GM18951 (cell line): ENCODE measurements around the gene PPP1R1B.
A peak's percentile ranks its signal among the peaks of the same experiment; 100 is the strongest.

ENCODE experiments used
- POLR2A ChIP-seq: IDR thresholded peaks from 4 replicates; pipeline ENCODE4 v1.6.1; 2011; ENCODE audit warnings: mild to moderate bottlenecking; ENCODE audit not compliant: insufficient read length, insufficient read depth; ENCODE audit errors: extremely low read depth
- in situ Hi-C: fragments of 300-500 bp; cut with MboI; formaldehyde crosslinking; loops from one replicate; pipeline ENCODE4 v1.12.0; 2022; ENCODE audit warnings: low sequenced_read_pairs, mixed read lengths, inconsistent platforms; ENCODE audit not compliant: unreplicated experiment

Gene PPP1R1B

DNA sequence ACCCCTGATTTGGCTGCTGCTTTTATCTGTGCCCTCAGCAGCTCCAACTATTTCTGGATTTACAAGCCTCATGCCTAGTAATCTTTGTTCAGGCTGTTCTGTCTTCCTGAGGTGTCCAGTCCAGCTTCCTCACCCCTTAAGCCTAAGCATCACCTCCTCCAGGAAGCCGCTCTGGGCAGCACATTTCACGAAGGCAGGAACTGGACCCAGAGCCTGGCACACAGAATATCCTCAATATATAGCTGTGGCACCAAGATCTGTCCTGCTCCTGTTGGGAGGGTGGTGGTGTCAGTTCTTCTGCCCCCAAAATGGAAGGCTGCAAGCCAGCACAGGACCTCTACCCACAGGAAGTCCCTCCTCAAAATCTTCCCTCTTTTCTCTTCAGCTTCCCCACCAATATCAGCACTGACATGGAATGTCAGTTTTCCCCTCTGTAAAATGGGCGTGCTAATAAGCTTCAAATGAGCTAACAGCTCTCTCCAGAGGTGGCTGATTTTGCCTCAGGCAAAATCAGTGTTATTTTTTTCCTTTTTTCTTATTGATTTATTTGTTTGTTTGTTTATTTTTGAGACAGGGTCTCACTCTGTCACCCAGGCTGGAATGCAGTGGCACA, 12.1 kb upstream of the PPP1R1B start:
- in situ Hi-C loops, result no loop called here
- TF ChIP-seq POLR2A, result no peak

DNA sequence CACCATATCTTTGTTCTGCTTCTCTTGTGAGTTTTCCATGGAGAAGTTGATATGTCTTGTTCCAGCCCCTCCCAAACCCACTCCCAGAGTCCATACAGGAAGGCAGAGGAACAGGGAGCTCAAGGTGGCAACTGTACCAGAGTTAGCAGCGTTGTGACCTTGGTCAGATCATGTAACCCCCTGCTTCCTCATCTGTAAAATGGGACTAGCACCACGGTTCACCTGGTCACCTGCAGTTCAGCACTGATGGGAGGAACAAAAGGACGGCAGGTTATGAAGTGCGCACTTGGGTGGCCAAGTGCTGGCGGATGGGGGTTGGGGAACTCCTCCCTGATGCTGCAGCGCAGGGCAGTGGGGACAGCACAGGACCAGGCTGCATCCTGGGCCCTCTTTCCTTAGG, 11.3 kb upstream of the PPP1R1B start:
- in situ Hi-C loops, result no loop called here
- TF ChIP-seq POLR2A, result no peak

DNA sequence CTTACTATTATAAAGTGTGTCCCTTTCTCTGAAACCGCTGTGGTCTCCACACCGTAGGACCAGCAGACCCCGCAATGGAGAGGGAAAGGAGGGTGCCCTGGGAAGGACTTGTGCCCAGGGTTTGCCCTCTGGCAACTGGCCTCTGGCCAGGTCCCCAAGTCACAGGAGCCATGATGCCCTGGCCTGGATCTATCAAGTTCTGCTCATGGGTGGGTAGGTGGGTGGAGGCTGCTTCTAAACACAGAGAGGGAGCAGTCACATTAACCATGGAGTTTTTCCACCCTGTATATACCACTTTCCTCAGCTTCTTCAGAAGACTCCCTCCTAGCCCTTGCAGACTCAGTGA, 9.7 kb upstream of the PPP1R1B start:
- no peak for TF ChIP-seq POLR2A
- in situ Hi-C loops, result no loop called here

DNA sequence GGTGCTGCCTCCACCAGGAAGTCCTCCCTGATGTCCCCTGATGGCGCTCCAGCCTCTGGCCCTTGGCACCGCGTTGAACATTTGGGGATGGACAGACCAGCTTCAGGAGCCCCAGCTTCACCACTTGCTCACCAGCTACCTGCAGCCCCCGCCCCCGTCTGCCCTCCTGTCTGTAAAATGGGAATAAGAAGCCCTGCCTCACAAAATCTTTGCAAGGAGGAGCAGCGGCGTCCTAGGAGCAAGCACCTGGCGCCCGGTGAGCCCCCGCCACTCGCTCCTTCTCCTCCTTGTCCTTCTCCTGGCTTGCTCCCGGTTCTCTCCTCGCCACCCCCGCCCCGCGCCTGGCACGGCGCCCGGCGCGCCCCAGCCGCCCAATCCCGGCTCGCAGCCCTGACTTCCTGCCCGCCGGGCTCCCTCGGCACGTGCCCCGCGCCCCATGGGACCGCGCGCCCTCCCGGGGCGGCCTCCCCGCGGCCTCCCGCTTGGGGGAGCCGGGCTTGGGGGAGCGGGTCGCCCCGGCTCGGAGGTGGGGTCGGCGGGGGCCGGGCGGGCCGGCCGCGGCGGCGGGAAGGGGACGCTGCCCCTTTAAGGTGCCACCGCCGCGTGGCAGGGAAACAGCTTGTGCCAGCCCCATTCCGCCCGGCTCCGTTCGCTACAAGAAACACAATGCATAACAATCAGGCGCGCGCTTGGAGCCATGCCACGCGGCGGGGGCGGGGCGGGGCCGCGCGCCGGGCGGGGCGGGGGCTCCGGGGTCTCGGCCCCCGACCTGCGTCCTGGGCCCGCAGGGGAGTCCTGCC, 9.1 kb upstream of the PPP1R1B start:
- in situ Hi-C loops, result no loop called here
- peak; percentile 37 for TF ChIP-seq POLR2A

DNA sequence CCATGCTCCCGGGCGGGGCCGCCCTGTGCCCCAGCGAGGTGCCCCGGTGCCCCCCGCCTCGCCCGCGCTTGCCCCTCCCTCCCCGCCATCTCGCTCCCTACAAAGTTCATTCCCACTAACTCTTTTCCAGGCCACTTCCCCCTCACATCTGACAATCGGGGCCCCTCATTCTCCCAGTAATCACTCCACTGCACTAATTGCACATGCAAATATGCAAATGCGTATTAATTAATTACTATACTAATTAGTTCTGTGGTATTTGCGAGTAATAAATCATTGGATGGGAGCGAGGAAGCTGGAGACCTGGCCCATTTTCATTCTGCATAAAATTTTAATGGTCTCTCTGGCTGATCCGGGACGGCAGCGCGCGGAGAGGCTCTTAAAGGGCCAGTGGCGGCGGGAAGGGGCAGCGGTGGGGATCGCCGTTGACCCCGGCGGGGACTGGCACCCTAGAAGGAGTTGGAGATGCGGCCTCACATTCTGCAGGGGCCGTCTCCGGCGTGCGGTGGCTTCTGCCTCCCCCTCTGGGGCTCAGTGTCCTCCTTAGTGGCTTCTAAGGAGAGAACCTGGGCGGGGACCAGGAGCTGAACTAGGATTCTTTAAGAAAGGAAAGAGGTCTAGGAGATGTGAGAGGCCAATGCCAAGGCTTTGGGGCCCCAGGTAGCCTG, 8.4 kb upstream of the PPP1R1B start:
- no peak for TF ChIP-seq POLR2A
- in situ Hi-C loops, result no loop called here

DNA sequence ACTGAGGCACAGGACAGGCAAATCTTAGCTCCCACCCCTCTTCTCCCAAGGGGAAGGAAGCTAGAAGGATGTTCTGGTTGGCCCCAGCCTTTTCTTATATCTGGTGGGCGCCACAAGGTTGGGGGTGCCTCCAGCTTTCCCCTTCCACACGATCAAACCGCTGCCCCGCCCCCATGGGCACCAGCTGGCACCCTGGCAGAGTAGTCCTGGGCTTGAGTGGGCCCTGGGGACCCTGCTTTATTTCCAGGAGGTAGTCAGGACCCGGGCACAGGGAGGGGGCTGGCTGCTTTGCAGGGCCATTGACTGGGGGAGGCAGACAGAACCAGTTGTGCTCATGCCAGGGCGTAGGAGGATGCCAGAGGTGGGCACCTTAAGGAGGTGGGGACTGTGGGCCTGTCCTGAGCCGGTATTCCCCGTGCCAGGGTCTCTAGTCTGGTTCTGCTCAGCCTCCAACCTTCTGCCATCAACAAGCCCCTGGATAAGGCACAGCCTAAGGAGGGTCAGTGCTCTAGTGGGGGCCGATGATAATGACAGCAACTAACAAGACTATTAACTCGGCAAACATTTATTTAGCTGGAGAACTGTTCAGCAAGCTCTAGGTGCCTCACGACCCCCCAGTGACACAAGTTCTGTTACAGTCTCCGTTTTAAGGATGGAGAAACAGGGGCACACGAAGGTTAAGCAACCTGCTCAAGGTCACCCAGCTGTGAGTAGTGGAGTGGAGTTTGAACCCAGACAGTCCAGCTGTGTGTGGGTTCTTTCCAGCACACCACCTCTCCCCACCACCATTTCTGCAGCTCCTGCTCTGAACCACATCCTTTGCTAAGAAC, 7.6 kb upstream of the PPP1R1B start:
- TF ChIP-seq POLR2A, result no peak

DNA sequence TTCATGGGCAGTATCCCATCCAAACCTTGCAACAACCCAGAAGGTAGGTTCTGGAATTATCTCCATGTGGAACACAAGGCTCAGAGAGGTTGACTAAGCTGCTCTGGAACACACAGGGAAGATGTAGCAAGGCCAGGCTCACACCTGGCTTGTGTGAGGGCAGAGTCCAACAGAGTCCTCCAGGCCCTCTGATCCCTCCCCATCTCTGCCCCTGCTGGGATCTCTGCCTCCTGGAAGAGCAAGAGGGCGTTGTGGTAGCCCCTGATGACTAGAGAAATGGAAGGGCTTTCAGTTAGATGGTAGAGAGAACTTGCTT, 7.0 kb upstream of the PPP1R1B start:
- in situ Hi-C loops, result no loop called here
- TF ChIP-seq POLR2A, result no peak

More for the DNA sequence above, 7.6 kb upstream of the PPP1R1B start:
- in situ Hi-C loops, result no loop called here

DNA sequence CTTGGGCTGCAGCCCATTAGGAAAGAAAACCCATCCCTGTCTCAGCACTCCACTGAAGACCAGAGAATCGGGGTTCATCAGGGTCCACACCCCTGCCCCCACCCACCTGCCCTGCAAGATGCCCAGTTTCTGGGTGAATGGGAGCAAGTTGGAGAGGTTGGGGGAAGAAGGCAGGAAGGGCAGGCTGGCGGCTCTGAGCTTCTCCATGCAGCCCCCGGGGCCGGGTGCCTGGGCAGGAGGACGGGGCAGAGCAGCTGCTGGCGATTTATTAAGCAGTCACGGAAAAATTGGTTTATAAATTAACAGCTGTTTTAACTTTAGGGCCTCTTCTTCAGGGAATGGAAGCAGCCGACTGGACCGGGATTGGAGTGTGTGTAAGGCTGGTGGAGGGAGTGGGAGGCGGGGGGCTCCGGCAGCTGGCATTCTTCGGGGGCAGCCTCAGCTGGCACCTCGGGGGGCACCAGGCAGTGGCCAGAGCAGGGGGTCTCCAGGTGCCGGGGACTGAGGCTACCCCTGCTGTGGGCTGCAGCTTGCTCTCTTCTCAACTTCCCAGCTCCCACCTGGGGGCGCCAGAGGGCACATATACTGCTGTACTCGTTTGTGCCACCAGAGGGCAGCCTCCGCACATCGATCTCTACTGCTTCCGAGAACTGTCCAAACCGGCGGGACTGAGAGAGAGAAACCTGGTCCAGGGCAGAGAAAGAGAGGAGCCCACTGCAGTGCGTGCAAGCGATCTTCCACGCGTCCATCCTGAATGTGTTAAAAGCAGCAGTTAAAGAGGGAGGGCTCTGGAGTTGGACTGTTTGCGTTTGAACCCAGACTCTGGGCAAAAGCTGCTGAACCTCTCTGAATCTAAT, 5.0 kb upstream of the PPP1R1B start:
- in situ Hi-C loops, result no loop called here
- TF ChIP-seq POLR2A, result no peak

DNA sequence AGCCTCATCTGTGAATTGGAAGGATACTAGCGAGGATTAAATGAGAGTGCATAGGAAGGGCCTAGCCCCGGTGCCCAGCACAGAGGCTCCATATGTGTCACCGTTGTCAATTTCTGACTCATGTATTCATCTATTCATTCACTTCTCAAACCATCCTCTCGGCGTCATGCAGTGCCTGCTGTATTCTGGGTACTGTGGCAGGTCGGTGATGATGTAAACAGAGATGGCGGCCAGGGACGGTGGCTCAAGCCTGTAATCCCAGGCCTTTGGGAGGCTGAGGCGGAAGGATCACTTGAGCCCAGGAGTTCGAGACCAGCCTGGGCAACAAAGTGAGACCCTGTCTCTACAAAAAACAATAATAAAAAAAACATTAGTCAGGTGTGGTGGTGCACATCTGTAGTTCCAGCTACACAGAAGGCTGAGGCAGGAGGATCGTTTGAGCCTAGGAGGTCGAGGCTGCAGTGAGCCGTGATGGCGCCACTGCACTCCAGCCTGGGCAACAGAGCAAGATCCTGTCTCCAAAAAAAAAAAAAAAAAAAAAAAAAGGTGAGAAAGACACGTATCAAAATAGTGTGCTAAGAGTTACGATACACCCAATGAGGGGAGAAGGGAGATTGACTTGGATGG, 4.3 kb upstream of the PPP1R1B start:
- TF ChIP-seq POLR2A, result no peak
- in situ Hi-C loops, result no loop called here

DNA sequence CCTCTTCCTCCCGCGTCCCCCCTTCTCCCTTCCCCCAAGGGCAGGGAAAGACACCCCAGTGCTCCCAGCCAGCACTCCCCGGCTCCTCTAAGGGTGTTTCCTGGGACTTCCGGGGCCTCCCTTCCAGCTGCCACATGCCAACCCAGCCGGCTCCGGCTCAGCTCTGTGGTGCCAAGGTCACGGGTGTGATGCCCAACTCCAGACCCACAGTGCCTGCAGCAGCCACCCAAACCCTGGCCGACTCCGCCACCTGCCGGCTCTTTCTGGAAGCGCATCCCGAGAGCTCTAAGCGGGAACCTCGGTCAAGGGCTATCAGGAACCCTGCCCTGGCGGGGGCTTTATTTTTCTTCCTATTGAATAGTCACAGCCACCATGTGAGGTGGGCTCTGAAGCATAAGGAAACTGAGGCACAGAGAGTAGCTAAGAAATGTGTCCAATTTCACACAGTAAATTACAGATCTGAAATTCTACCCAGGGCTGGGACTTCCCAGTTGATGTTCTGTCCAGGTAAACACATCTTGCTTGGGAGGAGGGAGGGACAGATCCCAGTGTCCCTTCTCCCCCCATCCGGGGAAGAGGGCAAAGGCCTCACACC, 3.3 kb upstream of the PPP1R1B start:
- TF ChIP-seq POLR2A, result no peak
- in situ Hi-C loops, result no loop called here

DNA sequence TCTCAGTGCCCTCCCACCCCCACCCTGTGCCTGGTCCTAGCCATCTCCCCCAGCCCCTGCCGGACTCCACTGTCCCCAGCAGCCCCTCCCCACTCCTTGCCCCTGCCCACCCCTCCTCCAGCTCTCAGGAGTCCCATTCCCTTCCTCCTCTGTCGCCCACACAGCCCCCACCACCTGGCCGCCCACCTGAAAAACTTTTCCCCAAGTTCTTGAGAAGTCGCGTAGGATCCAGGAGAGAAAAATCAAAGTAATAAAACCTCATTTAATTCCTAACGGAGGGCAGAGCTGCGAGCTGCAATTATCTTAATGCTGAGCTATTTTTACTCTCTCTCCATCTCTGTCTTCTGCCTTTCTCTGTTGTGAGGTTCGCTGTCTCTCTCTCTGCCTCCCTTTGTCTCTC, 2.4 kb upstream of the PPP1R1B start:
- in situ Hi-C loops, result no loop called here
- no peak for TF ChIP-seq POLR2A
